HG03378 (cell line): Measurements from ENCODE around the gene AFF1.
"Not testable (repeated sequence)": the region's sequence is repeated elsewhere in the genome, so short reads cannot be mapped to it uniquely, and the experiment has no call there.

ENCODE experiments used
- ATAC-seq: cut with Tn5 transposase; IDR thresholded peaks from one replicate; pipeline ENCODE4 v1.9.1; 2021; ENCODE audit warnings: mild to moderate bottlenecking, moderate library complexity; ENCODE audit not compliant: unreplicated experiment

AFF1 gene

DNA sequence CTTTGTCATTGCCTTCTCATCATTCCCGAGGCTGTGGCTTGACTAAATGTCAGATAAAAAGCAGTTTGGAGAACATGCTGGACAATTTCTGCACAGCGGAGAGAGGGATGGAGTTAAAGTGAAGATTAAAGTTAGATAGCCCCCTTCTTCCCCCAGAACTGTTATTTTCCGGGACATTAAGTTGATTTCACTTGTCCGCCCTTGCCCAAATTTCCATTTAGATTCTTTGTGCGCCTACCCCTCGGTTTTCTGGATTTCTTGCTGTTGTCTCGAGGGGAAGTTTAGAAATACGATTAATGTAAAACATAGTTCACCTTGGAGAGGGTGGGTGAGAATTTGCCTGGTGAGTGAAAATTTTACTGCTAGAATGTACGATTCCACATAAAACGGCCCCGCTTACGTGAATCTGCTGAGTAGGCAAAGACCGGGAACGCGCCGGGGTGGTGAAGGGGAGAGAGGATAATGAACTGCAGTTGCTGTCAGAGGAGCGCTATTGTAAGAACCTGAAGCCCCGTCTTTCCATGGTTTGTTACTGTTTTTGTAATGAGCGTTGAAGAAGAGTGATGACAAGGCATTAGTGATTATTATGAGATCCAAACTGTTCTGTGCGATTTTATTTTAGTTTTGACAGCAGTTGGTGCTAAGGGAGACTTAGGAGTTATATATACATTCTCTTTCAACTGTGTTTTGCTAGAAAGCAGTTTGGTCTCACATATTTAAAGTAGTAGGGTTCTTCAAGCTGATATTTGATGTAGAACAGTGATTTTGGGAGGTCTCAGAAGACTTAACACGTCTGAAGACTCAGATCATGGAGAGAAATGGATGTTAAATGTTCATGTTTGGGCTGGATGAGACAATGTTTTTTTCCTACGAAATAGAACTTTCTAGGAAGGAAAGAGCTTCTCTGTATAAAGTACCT lies 73.0 kb downstream of the AFF1 start:
- no peak for ATAC-seq

GRCh38 chr4:87009095-87009648 lies 74.4 kb downstream of the AFF1 start:
- no peak for ATAC-seq

DNA sequence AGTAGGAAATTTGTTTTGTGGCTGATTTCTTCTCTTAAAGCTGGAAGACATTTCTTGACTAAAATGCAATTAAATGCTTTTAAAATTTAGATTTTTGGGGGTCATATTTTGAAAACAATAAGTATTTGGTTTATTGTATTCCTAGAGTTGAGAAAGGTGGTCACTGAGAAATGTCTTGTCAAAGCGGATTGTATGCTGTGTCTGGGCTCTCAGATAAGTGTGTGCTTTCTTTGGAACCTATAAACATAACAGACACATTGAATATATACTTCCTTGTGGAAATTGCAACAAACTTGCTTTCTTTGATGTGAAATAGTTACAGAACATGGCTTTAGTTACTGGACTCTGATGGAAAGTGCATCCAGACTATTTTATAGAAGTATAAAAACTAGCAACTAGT lies 75.4 kb downstream of the AFF1 start:
- ATAC-seq: no peak

- no peak for ATAC-seq
Observed at GRCh38 chr4:87011340-87012034, 76.7 kb downstream of the AFF1 start.

DNA sequence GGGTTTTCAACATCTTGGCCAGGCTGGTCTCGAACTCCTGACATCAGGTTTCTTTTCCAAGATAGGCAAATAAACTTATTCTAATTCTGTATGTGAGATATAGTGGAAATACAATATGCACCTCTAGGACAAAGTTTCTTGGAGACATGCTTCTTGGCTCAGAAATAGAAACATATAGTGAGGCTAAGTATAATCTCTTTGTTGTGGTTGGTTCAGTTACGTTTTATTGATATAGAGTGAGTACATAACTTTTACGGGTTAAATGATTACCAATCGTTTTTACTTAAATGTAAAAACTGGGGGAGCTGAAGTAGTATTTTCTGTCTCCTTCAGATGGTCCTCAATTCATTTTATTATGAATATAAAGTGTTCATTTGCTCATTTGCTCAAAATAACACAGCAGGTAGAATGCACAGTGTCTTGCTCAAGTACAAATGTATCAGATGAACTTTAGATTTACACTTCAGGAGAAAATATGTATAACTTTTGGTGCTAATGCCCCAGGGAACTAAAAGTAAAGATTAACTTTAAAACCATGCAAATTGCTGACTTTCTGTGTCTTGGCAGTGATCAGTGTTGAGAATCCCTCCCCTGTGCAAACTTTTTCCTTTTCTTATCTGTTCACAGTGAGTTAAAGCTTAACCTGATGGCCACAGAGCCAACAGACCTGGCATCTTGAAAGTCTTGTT lies 77.6 kb downstream of the AFF1 start:
- ATAC-seq: peak; percentile 85

- not testable (repeated sequence) for ATAC-seq
Observed at GRCh38 chr4:87012954-87013308, 78.1 kb downstream of the AFF1 start.

DNA sequence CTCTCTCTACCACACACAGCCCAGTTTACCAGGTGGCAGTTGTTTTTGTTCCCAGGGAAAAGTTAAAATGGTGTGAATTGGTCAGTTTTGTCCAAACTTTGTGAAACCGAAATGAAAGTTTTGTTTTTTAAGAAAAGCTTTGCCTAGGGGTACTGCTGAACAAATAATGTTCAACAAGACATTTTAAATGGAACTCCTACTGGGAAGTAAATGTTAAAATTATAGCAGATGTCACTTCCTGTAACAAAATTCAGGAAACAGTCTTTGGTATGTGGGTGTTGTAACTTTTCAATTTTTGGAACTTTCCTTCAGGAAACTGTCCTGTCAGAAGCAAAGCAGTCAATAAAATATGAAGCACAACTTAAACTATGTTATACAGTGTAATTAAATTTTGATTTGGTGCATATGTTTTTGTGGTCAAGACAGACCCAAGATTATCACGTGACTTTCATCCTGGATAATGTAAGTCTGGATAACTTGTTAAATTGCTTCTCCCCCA lies 79.5 kb downstream of the AFF1 start:
- no peak for ATAC-seq

GRCh38 chr4:87015416-87015815 lies 80.6 kb downstream of the AFF1 start:
- ATAC-seq: no peak

DNA sequence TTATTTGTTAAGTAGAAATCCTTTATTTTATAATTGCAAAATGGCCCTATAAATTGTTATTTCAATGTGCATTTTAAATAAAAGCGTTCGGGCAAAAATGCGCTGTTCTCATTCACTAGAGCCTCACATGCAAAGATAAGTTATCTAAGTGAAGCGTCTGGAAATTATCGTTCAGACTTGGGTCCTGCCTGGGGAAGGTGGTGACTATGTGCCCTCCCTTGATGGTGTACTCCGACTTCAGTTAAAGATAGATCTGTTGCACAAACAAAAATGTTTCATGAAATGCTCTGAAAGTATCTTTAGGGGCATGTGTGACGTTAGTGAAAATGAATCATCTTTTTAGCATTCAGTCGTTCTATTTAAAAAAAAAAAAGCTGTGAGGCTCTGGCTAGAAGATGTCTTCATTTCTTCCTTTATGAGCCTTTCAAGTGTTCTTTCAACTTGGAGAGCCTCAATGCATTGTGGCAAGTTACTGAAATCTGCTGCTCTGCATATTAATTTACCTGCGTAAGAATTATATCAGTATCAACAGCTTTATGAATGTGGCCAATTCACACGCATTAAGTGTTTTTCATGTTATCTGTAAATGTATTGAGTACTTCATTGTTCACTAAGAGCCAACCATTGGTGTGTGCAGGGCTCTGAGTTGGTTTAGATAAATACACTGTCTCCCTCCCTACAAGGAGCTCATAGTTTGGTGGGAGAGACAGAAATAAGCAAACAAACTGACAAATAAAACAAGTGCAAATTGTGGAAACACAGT lies 83.0 kb downstream of the AFF1 start:
- no peak for ATAC-seq

DNA sequence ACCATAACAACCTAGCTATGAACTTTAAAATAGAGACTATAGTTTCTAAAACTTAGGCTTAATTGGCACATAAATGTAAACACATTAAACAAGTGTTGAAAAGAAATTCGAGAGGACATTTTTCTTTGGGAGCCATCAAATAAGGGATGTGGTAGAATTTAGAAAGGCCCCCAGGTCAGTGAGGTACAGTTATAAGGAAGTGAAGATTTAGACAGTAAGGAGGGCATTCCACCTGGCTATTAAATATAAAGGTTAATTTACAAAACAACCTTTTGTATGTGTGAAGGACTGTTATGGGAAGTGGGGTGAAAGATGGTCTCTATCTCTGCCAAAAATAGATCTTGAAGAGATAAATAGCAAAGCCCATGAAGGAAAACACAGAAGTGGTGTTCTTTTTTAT lies 83.9 kb downstream of the AFF1 start:
- ATAC-seq: no peak

GRCh38 chr4:87019246-87019791 lies 84.5 kb downstream of the AFF1 start:
- ATAC-seq: no peak

- ATAC-seq: peak; percentile 42
Observed at GRCh38 chr4:87019898-87020297, 85.1 kb downstream of the AFF1 start.

GRCh38 chr4:87024201-87024600 lies 89.4 kb downstream of the AFF1 start:
- ATAC-seq: no peak

DNA sequence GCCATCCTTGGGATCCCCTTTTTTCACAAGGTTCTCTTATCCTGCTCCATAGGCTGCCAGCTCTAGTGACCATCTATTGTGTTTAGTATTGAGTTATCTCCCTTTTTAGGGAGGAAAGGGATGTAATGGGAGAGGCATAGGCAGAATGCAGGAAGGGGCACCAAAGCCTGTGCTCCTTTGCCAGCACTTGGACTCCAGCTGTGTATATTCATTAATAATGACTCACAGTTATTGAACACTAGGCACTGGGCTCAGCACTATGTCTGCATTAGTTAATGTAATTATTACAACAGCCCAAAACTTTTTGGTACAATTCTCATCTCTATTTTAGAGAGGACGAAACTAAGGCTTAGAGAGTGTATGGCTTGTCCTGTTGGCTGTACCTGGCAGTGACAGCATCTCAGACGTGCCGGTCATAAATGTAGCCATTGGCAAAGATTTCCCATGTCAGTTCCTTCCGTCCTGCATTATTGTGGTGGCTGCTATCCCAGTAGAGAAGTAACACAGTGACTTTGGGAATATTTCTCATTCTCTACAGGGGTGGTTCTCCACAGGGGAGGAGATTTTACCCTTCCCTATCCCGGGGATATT lies 90.3 kb downstream of the AFF1 start:
- no peak for ATAC-seq

GRCh38 chr4:87025614-87026041 lies 90.8 kb downstream of the AFF1 start:
- peak; percentile 60 for ATAC-seq

GRCh38 chr4:87026800-87027495 lies 92.1 kb downstream of the AFF1 start:
- peak; percentile 90 for ATAC-seq

DNA sequence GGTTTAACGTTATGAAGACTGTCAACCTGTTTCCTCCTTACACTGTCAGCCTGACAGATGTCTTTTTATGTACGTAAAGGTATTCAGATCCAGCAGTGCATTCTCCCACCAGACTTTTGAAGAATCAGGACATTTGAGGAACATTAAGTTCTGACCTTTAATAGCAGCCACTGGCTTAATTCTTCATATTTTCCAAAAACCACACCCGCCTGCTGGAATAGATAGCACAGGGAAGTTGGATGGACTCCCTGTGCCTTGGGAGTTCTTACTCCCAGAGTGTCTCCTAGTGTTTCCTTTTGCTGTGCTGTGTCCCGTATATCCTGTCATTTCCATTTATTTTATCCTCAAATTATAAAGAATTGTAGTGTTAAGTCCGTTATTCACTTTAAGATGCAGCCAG lies 94.5 kb downstream of the AFF1 start:
- ATAC-seq: no peak

- ATAC-seq: no peak
Observed at GRCh38 chr4:87030124-87030523, 95.3 kb downstream of the AFF1 start.
